HG03439 (cell line): Measurements from ENCODE around the gene MYO1C.
"Not testable (repeated sequence)": the region's sequence is repeated elsewhere in the genome, so short reads cannot be mapped to it uniquely, and the experiment has no call there.

Source experiments
- ATAC-seq: cut with Tn5 transposase; IDR thresholded peaks from one replicate; pipeline ENCODE4 v1.9.1; 2021; ENCODE audit warnings: mild to moderate bottlenecking, moderate library complexity; ENCODE audit not compliant: unreplicated experiment

The MYO1C gene

GRCh38 chr17:1434150-1434549 lies 58.3 kb downstream of the MYO1C start:
- ATAC-seq: no peak

GRCh38 chr17:1431631-1432104 lies 60.8 kb downstream of the MYO1C start:
- ATAC-seq: no peak

DNA sequence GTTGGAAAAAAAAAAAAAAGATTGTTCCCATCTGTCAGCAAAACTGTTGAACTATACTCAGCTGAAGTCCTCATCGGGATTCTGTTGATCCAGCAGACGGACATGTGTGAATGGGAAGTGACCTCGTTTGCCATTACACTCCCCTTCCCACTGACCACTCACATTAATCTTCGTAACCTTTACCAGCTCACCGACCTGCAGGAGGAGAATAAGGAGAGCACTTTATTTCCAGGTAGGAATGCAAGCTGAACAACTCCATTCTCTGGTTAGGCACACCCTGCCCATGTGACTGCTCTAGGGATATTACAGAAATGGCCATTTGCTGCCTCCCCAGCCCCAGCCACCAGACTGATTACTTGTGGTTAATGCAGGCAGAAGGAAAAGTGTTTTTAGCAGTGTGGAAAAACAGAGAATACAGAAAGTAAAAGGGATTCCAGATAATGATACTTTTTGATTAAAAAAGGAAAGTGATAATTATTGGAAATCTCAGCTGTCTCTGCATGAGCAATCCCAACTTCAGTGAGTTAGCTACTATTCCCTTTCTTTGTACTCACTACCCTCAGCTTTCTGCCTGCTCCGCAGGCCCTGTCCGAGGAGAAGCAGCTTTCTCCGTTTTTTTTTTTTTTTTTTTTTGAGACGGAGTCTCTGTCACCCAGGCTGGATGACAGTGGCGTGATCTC lies 68.9 kb downstream of the MYO1C start:
- no peak for ATAC-seq

DNA sequence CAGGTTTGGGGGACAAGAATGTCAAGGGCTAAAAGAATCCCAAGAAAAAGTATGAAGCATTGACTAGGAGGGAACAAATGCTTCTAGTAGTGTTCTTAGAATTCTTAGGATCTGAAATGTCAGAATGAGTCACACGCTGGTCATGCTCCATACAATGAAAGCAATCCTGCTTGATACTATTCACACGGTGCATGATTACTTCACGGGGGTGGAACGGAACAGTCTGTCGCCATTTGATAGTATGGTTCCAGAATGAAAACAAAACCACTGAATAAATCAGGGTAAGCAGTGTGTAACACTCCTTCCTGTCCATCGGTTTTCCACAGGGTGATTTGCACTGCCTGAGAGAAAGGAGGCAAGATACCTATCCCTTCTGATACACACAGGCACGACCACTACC lies 69.6 kb downstream of the MYO1C start:
- ATAC-seq: no peak

DNA sequence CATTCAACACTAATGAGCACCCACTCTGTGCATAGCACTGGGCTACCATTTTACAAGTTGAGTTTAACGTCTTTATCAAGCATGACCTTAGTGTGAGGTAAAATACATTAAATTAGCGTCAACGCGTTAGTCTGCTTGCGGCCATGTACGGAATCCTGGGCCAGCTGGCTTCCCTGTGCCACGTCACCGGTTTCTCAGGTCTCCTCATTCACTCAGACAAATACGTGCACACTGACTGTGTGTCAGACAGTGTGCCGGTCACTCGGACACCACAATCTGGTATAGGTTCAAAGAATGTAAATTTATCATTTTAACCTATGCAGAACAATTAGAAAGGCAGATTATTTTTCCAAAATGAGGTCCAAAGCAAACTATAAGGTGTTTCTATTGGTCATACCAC lies 71.0 kb downstream of the MYO1C start:
- ATAC-seq: no peak

GRCh38 chr17:1420981-1421380 lies 71.5 kb downstream of the MYO1C start:
- no peak for ATAC-seq

- ATAC-seq: no peak
Measured at GRCh38 chr17:1420163-1420562, 72.3 kb downstream of the MYO1C start.

DNA sequence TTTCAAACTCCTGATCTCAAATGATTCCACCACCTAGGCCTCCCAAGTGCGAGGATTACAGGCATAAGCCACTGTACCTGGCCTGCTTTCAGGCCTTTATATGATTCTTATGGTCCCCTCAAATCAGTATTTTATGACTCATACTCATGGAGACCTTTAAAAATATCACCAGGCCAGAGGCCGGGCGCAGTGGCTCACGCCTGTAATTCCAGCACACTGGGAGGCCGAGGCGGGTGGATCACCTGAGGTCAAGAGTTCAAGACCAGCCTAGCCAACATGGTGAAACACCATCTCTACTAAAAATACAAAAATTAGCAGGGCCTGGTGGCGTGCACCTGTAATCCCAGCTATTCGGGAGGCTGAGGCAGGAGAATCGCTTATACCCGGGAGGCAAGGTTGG lies 74.0 kb downstream of the MYO1C start:
- ATAC-seq: not testable (repeated sequence)

- ATAC-seq: no peak
Measured at GRCh38 chr17:1416414-1416813, 76.1 kb downstream of the MYO1C start.

DNA sequence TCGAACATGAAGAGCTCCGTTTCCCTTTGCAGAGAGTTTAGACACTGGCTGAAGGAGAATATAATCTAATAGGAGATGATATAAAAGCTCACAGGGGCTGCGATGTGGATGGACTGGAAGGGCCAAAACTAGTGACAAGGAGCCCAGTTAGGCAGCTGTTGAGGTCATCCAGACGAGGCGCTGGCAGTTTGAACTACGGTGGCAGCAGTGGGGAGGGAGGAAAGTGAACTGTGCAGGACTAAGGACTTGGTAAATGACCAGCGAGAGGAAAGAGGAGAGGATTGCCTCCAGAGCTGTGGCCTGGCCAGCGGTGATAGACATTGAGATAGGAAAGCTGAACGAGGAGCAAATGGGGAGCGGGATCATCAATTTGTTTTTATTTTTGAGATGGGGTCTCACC lies 77.9 kb downstream of the MYO1C start:
- no peak for ATAC-seq
